Endothelial cell (in vitro differentiated cells): Measurements from ENCODE around the gene OSBPL6. TPM values are rescaled to one million over a fixed set of nuclear protein-coding genes. Genes with fewer than 3 reads are reported as not detected.

Experiments
- DNase-seq: peaks from one replicate; pipeline ENCODE4 v3.0.0; 2021; ENCODE audit warnings: low spot score
- H3K27ac Mint-ChIP-seq: one replicate; pipeline ENCODE4 v1.8.0; 2021; ENCODE audit warnings: mixed read lengths, inconsistent platforms; ENCODE audit not compliant: unreplicated experiment
- H3K27me3 Mint-ChIP-seq: one replicate; pipeline ENCODE4 v1.8.0; 2021; ENCODE audit warnings: mild to moderate bottlenecking, moderate library complexity, mixed read lengths, inconsistent platforms; ENCODE audit not compliant: unreplicated experiment
- H3K36me3 Mint-ChIP-seq: one replicate; pipeline ENCODE4 v1.8.0; 2021; ENCODE audit warnings: mild to moderate bottlenecking, low read depth, mixed read lengths, inconsistent platforms; ENCODE audit not compliant: unreplicated experiment
- H3K4me1 Mint-ChIP-seq: one replicate; pipeline ENCODE4 v1.8.0; 2021; ENCODE audit warnings: mild to moderate bottlenecking, mixed read lengths, inconsistent platforms; ENCODE audit not compliant: unreplicated experiment
- H3K4me3 Mint-ChIP-seq: one replicate; pipeline ENCODE4 v1.8.0; 2021; ENCODE audit warnings: mild to moderate bottlenecking, mixed read lengths, inconsistent platforms; ENCODE audit not compliant: unreplicated experiment
- H3K9me3 Mint-ChIP-seq: one replicate; pipeline ENCODE4 v1.8.0; 2021; ENCODE audit warnings: mixed read lengths, inconsistent platforms; ENCODE audit not compliant: unreplicated experiment
- CTCF ChIP-seq: fragments of 200-600 bp; sonication (generic); IDR thresholded peaks from one replicate; pipeline ENCODE4 v1.5.0; 2021; ENCODE audit warnings: antibody characterized with exemption; ENCODE audit not compliant: unreplicated experiment
- total RNA-seq: library from RNA; stranded (reverse); fragmentation: NEBNext Ultra II Directional; extraction: Animal tissue kit (Norgen Biotek cat#: 25700); gene quantifications from one replicate; pipeline ENCODE4 v1.2.1, GENCODE V29; 2021; ENCODE audit not compliant: unreplicated experiment

Gene OSBPL6
- total RNA-seq, 1 donor from 2014 or later, result 3.0 TPM

GRCh38 chr2:178414266-178415247 is 220.2 kb downstream of the OSBPL6 start:
- TF ChIP-seq CTCF, result peak; percentile 80
- Mint-ChIP-seq H3K9me3 (no peaks in the 10 kb centered on the region), H3K4me3 (peak overlapping the region; percentile 95), H3K4me1 (peaks cover 28% of the 10 kb centered on the region), H3K27me3 (peaks cover 6% of the 10 kb centered on the region), H3K27ac (peak overlapping the region; percentile 93), H3K36me3 (no peaks in the 10 kb centered on the region)
- peak; percentile 91 for DNase-seq

- no peak overlapping the region for H3K27ac Mint-ChIP-seq
- TF ChIP-seq CTCF, result no peak
- peaks cover 6% of the 10 kb centered on the region for H3K27me3 Mint-ChIP-seq
- H3K9me3 Mint-ChIP-seq, result no peaks in the 10 kb centered on the region
- no peak for DNase-seq
- H3K36me3 Mint-ChIP-seq, result no peaks in the 10 kb centered on the region
- peaks cover 39% of the 10 kb centered on the region for H3K4me1 Mint-ChIP-seq
- no peak overlapping the region for H3K4me3 Mint-ChIP-seq
Observed at GRCh38 chr2:178415979-178416378, 221.7 kb downstream of the OSBPL6 start.

GRCh38 chr2:178417916-178418315 is 223.6 kb downstream of the OSBPL6 start:
- no peak for DNase-seq
- Mint-ChIP-seq H3K4me1 (peaks cover 39% of the 10 kb centered on the region), H3K4me3 (no peak overlapping the region), H3K27ac (no peak overlapping the region), H3K36me3 (no peaks in the 10 kb centered on the region), H3K9me3 (no peaks in the 10 kb centered on the region), H3K27me3 (peaks cover 6% of the 10 kb centered on the region)
- no peak for TF ChIP-seq CTCF

GRCh38 chr2:178418426-178418825 is 224.1 kb downstream of the OSBPL6 start:
- no peaks in the 10 kb centered on the region for H3K9me3 Mint-ChIP-seq
- TF ChIP-seq CTCF, result no peak
- H3K4me3 Mint-ChIP-seq, result no peak overlapping the region
- H3K36me3 Mint-ChIP-seq, result no peaks in the 10 kb centered on the region
- H3K27ac Mint-ChIP-seq, result no peak overlapping the region
- peaks cover 2% of the 10 kb centered on the region for H3K27me3 Mint-ChIP-seq
- peaks cover 35% of the 10 kb centered on the region for H3K4me1 Mint-ChIP-seq
- DNase-seq, result no peak

GRCh38 chr2:178419123-178419522 is 224.8 kb downstream of the OSBPL6 start:
- peaks cover 33% of the 10 kb centered on the region for H3K4me1 Mint-ChIP-seq
- no peak for DNase-seq
- peak overlapping the region; percentile 76 for H3K27ac Mint-ChIP-seq
- TF ChIP-seq CTCF, result no peak
- H3K27me3 Mint-ChIP-seq, result peaks cover 1% of the 10 kb centered on the region
- H3K9me3 Mint-ChIP-seq, result no peaks in the 10 kb centered on the region
- peak overlapping the region; percentile 17 for H3K4me3 Mint-ChIP-seq
- peaks cover 3% of the 10 kb centered on the region for H3K36me3 Mint-ChIP-seq
